ENCODE data around the gene PRKN. TPM values are rescaled to one million over a fixed set of nuclear protein-coding genes. Genes with fewer than 3 reads are reported as not detected.

The PRKN gene
- total RNA-seq, 1 donor from 2014 or later, result not detected

DNA sequence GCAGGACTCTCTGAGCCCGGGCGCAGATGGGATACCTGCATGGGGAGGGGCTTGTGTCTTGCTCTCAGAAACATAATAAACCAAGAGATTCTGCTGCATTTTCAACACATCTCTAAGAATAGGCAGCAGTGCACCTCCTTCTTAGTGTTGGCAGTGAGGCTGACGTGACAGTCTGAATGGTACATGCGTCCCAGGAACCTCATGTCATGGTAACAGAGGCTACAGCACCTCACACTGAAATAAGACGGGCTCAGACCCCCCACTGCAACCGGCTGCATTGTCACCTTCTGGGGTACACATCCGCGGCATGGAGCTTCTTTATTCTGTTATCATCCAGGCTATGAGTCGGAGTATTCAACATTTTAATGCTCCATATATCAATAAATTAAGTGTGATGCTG lies 1056.4 kb downstream of the PRKN start:
- no peak overlapping the region for H3K27ac Mint-ChIP-seq
- no peaks in the 10 kb centered on the region for H3K9me3 Mint-ChIP-seq
- no peak for DNase-seq (ENCODE audit: low spot score)
- no peak overlapping the region for H3K4me3 Mint-ChIP-seq (ENCODE audit: low read depth)
- no peaks in the 10 kb centered on the region for H3K4me1 Mint-ChIP-seq (ENCODE audit: low read depth)
- no peaks in the 10 kb centered on the region for H3K36me3 Mint-ChIP-seq (ENCODE audit: low read depth)
- intact Hi-C loops (cut with micrococcal nuclease), result no loop called here
- no peaks in the 10 kb centered on the region for H3K27me3 Mint-ChIP-seq (ENCODE audit: low read depth)

DNA sequence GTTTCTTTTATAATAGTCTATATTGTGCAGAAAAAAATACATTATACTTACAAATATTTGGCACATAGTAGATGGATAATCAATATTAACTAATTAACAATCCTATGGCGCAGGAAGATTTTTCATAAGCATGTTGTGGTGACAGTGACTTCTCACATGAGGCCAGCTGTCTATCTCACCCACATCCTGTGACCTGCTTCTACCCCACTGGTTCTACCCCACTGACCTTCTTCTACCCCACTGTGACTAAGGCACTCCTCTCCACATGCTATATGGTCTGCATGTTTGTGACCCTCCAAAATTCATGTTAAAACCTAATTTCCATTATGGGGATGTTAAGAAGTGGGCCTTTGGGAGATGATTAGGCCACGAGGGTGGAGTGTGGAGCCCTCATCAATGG lies 1058.9 kb downstream of the PRKN start:
- no peak overlapping the region for H3K4me3 Mint-ChIP-seq (ENCODE audit: low read depth)
- no peaks in the 10 kb centered on the region for H3K4me1 Mint-ChIP-seq (ENCODE audit: low read depth)
- no peaks in the 10 kb centered on the region for H3K36me3 Mint-ChIP-seq (ENCODE audit: low read depth)
- DNase-seq (ENCODE audit: low spot score), result no peak
- H3K27me3 Mint-ChIP-seq (ENCODE audit: low read depth), result no peaks in the 10 kb centered on the region
- intact Hi-C loops (cut with micrococcal nuclease), result no loop called here
- no peaks in the 10 kb centered on the region for H3K9me3 Mint-ChIP-seq
- H3K27ac Mint-ChIP-seq, result no peak overlapping the region

GRCh38 chr6:161667957-161668356 lies 1059.6 kb downstream of the PRKN start:
- H3K4me1 Mint-ChIP-seq (ENCODE audit: low read depth), result no peaks in the 10 kb centered on the region
- no peaks in the 10 kb centered on the region for H3K36me3 Mint-ChIP-seq (ENCODE audit: low read depth)
- no peak for DNase-seq (ENCODE audit: low spot score)
- no peaks in the 10 kb centered on the region for H3K9me3 Mint-ChIP-seq
- H3K27me3 Mint-ChIP-seq (ENCODE audit: low read depth), result no peaks in the 10 kb centered on the region
- no peak overlapping the region for H3K27ac Mint-ChIP-seq
- intact Hi-C loops (cut with micrococcal nuclease), result no loop called here
- no peak overlapping the region for H3K4me3 Mint-ChIP-seq (ENCODE audit: low read depth)

DNA sequence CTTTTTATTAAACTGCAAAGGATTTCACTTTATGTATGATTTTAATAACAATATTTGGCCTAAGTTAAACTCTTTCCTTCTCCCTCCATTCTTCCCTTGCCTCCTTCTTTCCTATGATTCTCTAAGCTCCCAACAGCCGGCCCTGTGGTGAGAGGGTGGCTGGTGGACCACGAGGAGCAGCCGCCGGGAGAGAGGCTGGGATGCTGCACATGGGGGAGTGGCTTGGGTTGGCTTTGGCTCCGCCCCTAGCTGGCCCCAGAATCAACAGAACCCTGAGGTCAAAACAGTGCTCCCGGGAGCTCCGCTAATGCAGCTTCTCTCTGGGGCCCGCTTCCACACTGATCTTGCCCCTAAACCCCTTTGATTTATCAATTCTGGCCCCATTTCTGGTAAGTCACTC lies 1063.9 kb downstream of the PRKN start:
- H3K27ac Mint-ChIP-seq, result no peak overlapping the region
- H3K9me3 Mint-ChIP-seq, result peaks cover 8% of the 10 kb centered on the region

DNA sequence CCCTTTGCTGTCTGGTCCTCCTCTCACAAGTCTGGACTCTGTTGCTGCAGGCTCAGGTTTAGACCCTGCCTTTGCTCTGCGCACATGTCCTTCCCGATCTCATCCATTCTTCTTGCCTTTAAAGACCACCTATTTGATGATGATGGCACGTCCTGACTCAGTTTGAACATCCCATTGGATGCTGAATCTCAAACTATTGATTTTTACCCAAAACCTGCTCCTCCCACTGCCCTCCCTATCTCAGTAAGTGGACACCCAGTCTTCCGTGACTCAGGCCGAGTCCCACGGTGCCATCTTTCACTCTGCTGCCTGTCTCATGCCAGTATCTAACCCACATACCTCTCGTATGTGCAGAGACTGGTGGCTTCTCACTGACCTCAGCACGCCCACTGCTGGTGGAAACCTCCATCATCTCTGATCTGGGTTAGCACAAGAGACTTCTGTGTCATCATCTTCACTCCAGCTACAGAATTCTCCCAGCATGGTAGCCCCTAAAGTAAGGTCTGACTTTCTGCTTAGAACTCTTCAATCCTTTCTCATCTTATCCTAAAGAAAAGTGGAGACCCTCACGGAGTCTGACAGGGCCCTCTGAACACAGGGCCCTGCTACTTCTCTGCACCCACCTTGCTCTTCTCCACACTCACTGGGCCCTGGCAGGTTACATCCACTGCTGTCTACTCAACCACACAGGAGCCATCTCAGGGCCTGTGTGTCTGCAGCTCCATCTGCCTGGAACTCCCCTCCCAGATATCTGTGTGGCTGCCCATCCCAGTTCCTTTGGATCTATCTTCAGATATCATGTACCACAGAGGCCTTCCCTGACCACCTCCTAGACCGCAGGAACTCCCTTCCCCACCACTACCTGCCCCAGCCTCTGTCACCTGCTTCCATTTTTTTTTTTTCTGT lies 1066.6 kb downstream of the PRKN start:
- H3K4me1 Mint-ChIP-seq (ENCODE audit: low read depth), result no peaks in the 10 kb centered on the region
- H3K36me3 Mint-ChIP-seq (ENCODE audit: low read depth), result no peaks in the 10 kb centered on the region
- intact Hi-C loops (cut with micrococcal nuclease), result no loop called here
- peaks cover 8% of the 10 kb centered on the region for H3K9me3 Mint-ChIP-seq
- no peaks in the 10 kb centered on the region for H3K27me3 Mint-ChIP-seq (ENCODE audit: low read depth)
- H3K27ac Mint-ChIP-seq, result no peak overlapping the region
- no peak for DNase-seq (ENCODE audit: low spot score)
- no peak overlapping the region for H3K4me3 Mint-ChIP-seq (ENCODE audit: low read depth)

More for the DNA sequence above, 1063.9 kb downstream of the PRKN start:
- intact Hi-C loops (cut with micrococcal nuclease), result no loop called here
- Mint-ChIP-seq H3K36me3 (ENCODE audit: low read depth) (no peaks in the 10 kb centered on the region), H3K4me3 (ENCODE audit: low read depth) (no peak overlapping the region), H3K27me3 (ENCODE audit: low read depth) (no peaks in the 10 kb centered on the region), H3K4me1 (ENCODE audit: low read depth) (no peaks in the 10 kb centered on the region)
- DNase-seq (ENCODE audit: low spot score), result no peak

GRCh38 chr6:161658211-161658610 lies 1069.4 kb downstream of the PRKN start:
- Mint-ChIP-seq H3K36me3 (ENCODE audit: low read depth) (no peaks in the 10 kb centered on the region), H3K9me3 (peaks cover 8% of the 10 kb centered on the region), H3K4me1 (ENCODE audit: low read depth) (no peaks in the 10 kb centered on the region), H3K27ac (no peak overlapping the region), H3K27me3 (ENCODE audit: low read depth) (no peaks in the 10 kb centered on the region), H3K4me3 (ENCODE audit: low read depth) (no peak overlapping the region)
- intact Hi-C loops (cut with micrococcal nuclease), result no loop called here
- DNase-seq (ENCODE audit: low spot score), result no peak

DNA sequence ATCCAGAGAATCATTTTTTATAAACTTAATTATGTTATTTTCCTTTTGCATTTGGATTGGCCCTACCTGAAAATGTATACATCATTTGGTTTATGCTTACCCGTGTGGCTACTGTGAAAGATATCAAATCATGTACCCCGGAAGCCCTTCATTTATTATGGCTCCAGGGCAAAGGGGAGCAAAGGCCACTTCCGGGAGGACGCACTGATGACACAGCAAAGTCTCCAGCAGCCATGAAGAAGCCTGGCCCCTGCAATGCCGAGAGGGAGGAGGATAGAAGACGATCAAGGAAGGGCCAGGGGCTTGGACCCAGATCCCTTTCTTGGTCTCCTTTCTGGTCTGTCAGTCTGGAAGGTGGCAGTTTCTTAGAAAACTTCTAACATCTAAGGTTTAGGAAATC lies 1073.4 kb downstream of the PRKN start:
- no peak overlapping the region for H3K27ac Mint-ChIP-seq
- no peak for DNase-seq (ENCODE audit: low spot score)
- intact Hi-C loops (cut with micrococcal nuclease), result no loop called here
- no peaks in the 10 kb centered on the region for H3K36me3 Mint-ChIP-seq (ENCODE audit: low read depth)
- H3K4me3 Mint-ChIP-seq (ENCODE audit: low read depth), result no peak overlapping the region
- H3K27me3 Mint-ChIP-seq (ENCODE audit: low read depth), result no peaks in the 10 kb centered on the region
- H3K9me3 Mint-ChIP-seq, result no peaks in the 10 kb centered on the region
- no peaks in the 10 kb centered on the region for H3K4me1 Mint-ChIP-seq (ENCODE audit: low read depth)

DNA sequence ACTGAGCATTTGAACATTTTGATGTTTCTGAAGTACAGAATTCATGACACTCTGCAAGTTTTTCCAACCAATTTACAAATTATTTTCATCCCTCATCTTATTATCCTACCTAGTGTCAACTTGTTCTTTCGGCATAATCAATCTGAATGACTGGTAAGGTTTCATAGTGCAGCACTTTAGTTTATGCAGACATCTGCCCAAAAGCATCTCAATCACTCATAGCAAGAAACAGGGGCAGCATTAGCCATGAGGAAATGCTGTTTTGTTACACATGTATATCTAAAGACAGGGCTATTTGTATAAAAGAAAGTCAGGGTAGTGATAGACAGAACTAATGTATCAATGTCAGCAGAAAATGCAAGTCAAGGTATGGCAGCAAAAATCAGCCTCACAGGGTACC lies 1075.6 kb downstream of the PRKN start:
- no peak overlapping the region for H3K27ac Mint-ChIP-seq

DNA sequence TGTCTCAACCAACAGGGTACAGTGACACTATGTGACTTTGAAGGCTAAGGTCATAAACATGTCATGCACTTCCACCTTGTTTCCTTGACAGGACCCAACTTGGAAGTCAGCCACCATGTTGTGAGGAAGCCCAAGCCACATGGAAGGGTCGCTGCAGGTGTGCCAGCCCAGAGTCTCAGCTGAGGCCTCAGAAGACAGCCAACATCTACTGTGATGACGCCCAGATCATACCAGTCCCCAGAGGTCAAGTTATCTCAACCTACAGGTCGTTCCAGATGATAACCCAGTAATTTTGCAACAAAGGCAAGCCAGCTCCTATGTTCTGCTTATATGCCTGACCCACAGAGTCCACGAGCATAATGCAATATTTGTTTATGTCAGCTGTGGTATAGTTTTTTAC lies 1077.7 kb downstream of the PRKN start:
- Mint-ChIP-seq H3K27ac (no peak overlapping the region), H3K4me1 (ENCODE audit: low read depth) (no peaks in the 10 kb centered on the region), H3K9me3 (peaks cover 4% of the 10 kb centered on the region), H3K27me3 (ENCODE audit: low read depth) (no peaks in the 10 kb centered on the region), H3K36me3 (ENCODE audit: low read depth) (no peaks in the 10 kb centered on the region), H3K4me3 (ENCODE audit: low read depth) (no peak overlapping the region)
- intact Hi-C loops (cut with micrococcal nuclease), result no loop called here
- no peak for DNase-seq (ENCODE audit: low spot score)

More for the DNA sequence above, 1075.6 kb downstream of the PRKN start:
- no peaks in the 10 kb centered on the region for H3K4me1 Mint-ChIP-seq (ENCODE audit: low read depth)
- H3K4me3 Mint-ChIP-seq (ENCODE audit: low read depth), result no peak overlapping the region
- no peaks in the 10 kb centered on the region for H3K9me3 Mint-ChIP-seq
- no peaks in the 10 kb centered on the region for H3K27me3 Mint-ChIP-seq (ENCODE audit: low read depth)
- H3K36me3 Mint-ChIP-seq (ENCODE audit: low read depth), result no peaks in the 10 kb centered on the region
- intact Hi-C loops (cut with micrococcal nuclease), result no loop called here
- no peak for DNase-seq (ENCODE audit: low spot score)

DNA sequence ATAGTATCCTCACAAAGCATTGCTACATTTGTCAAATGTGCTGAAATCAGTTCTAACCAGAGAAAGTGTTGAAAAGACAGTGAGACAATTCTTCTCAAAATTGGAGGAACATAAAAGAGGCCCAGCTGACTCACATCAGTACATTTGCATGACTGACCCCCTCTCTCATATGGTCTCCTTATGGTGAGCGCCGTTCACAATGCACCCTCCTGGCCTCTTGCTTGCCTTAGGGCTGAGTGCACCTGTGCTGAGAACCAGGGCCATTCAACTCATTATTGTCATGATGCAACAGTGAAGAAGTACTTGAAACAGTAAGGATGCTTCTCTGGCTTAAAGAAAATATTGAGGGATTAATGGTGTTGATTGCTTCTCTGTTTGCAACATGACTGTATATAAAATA lies 1078.5 kb downstream of the PRKN start:
- peaks cover 4% of the 10 kb centered on the region for H3K9me3 Mint-ChIP-seq
- H3K27ac Mint-ChIP-seq, result no peak overlapping the region
- no peaks in the 10 kb centered on the region for H3K36me3 Mint-ChIP-seq (ENCODE audit: low read depth)
- H3K4me1 Mint-ChIP-seq (ENCODE audit: low read depth), result no peaks in the 10 kb centered on the region
- H3K4me3 Mint-ChIP-seq (ENCODE audit: low read depth), result no peak overlapping the region
- intact Hi-C loops (cut with micrococcal nuclease), result no loop called here
- H3K27me3 Mint-ChIP-seq (ENCODE audit: low read depth), result no peaks in the 10 kb centered on the region
- no peak for DNase-seq (ENCODE audit: low spot score)

DNA sequence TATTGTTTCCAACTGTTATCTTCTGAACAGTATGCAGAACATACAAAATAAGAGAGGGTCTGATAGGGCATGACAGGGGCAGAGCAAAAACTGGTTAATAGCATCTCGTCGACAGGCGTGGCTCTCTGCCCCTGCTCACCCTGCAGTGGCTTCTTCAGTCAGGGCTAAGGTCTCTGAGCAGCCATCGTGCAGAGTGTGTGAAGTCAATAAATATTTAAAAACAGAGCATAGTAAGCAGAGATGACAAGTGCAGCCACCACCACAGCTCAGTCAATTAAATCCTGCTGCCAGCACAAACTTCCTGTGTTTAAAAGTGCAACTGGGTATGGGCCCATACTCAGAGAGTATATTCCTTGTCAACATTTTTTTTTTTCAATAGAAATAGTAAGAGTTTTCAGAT lies 1080.3 kb downstream of the PRKN start:
- Mint-ChIP-seq H3K36me3 (ENCODE audit: low read depth) (no peaks in the 10 kb centered on the region), H3K27me3 (ENCODE audit: low read depth) (no peaks in the 10 kb centered on the region), H3K4me3 (ENCODE audit: low read depth) (no peak overlapping the region), H3K27ac (no peak overlapping the region), H3K9me3 (peaks cover 4% of the 10 kb centered on the region), H3K4me1 (ENCODE audit: low read depth) (no peaks in the 10 kb centered on the region)
- DNase-seq (ENCODE audit: low spot score), result no peak
- intact Hi-C loops (cut with micrococcal nuclease), result no loop called here

DNA sequence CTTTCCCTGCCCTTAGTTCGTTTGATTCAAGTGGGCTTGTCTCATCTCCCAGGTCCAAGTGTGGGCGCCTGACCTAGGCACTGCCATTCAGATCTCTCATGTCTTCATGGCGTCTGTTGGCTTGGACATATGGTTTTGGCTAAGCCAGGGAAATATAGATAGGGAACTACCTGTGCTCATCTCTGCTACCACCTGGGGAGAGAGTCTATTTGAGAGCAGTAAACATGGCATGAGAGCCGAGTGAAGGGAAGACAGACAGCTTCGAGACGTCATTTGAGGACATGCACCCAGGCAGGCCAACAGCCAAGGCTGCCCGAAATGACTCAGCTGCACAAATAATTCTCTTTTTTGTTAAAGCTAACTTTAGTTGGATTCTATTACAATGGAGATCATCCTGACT lies 1083.0 kb downstream of the PRKN start:
- H3K27ac Mint-ChIP-seq, result no peak overlapping the region
- H3K27me3 Mint-ChIP-seq (ENCODE audit: low read depth), result no peaks in the 10 kb centered on the region
- no peaks in the 10 kb centered on the region for H3K4me1 Mint-ChIP-seq (ENCODE audit: low read depth)
- H3K9me3 Mint-ChIP-seq, result peaks cover 9% of the 10 kb centered on the region
- DNase-seq (ENCODE audit: low spot score), result no peak
- intact Hi-C loops (cut with micrococcal nuclease), result no loop called here
- no peaks in the 10 kb centered on the region for H3K36me3 Mint-ChIP-seq (ENCODE audit: low read depth)
- no peak overlapping the region for H3K4me3 Mint-ChIP-seq (ENCODE audit: low read depth)

- no peaks in the 10 kb centered on the region for H3K36me3 Mint-ChIP-seq (ENCODE audit: low read depth)
Observed at GRCh38 chr6:161641175-161641574, 1086.4 kb downstream of the PRKN start.

More at GRCh38 chr6:161641175-161641574, 1086.4 kb downstream of the PRKN start:
- Mint-ChIP-seq H3K9me3 (peaks cover 17% of the 10 kb centered on the region), H3K4me1 (ENCODE audit: low read depth) (no peaks in the 10 kb centered on the region), H3K27ac (no peak overlapping the region), H3K4me3 (ENCODE audit: low read depth) (no peak overlapping the region), H3K27me3 (ENCODE audit: low read depth) (no peaks in the 10 kb centered on the region)
- intact Hi-C loops (cut with micrococcal nuclease), result no loop called here
- no peak for DNase-seq (ENCODE audit: low spot score)
